ENCODE data around the gene GRID1.

Gene GRID1

DNA sequence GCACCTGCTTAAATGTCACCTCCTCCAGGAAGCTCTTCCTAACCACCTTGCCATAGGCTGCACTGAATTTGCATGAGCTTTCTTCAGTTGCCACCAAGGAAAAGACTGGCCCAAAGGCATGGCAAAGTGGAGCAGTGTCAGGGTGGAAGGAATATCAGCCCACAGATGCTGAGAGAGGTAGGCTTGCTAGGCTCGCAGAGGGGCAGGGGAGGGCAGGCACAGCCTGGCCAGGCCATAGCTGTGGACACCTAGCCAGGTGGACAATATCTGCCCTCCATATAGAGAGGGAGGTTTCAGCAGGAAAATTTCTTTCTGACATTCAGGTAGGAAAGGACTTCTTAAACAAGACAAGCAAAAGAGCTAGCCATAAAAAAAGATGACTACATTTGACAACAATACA lies 166.3 kb downstream of the GRID1 start:
- Histone ChIP-seq H3K4me3 (ENCODE audit: low read depth in 1 of 2, low read length in 1 of 2) (no peak overlapping the region), H3K27me3 (no peaks in the 10 kb centered on the region), H3K27ac (no peak overlapping the region), H3K9me3 (no peaks in the 10 kb centered on the region), H3K36me3 (no peaks in the 10 kb centered on the region), H3K4me1 (ENCODE audit: control insufficient read depth in 1 of 2, insufficient read depth in 1 of 2, low read depth in 1 of 2, low read length in 1 of 2) (no peaks in the 10 kb centered on the region)
- TF ChIP-seq, protein P1, sequence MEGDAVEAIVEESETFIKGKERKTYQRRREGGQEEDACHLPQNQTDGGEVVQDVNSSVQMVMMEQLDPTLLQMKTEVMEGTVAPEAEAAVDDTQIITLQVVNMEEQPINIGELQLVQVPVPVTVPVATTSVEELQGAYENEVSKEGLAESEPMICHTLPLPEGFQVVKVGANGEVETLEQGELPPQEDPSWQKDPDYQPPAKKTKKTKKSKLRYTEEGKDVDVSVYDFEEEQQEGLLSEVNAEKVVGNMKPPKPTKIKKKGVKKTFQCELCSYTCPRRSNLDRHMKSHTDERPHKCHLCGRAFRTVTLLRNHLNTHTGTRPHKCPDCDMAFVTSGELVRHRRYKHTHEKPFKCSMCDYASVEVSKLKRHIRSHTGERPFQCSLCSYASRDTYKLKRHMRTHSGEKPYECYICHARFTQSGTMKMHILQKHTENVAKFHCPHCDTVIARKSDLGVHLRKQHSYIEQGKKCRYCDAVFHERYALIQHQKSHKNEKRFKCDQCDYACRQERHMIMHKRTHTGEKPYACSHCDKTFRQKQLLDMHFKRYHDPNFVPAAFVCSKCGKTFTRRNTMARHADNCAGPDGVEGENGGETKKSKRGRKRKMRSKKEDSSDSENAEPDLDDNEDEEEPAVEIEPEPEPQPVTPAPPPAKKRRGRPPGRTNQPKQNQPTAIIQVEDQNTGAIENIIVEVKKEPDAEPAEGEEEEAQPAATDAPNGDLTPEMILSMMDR (IDR thresholded peaks at IDR 0.05) = no peak

DNA sequence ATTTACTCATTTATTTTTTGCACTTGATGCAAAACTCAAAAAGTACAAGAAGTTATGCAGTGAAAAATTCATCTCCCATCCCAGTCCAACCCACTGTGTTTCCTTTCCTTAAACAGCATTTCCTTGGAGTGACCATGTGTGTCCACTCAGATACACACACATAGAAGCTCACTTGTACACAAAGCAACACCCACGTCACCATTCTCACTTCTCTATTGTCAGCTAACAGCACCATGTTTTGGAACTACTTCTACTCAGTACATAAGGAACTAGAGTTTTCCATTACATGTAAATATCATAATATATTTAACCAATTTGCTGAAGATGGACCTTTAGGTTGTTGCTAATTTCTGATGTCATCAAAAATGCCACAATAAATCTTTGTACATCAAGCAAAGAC lies 167.6 kb downstream of the GRID1 start:
- no peak overlapping the region for H3K27ac ChIP-seq
- no peaks in the 10 kb centered on the region for H3K4me1 ChIP-seq (ENCODE audit: control insufficient read depth in 1 of 2, insufficient read depth in 1 of 2, low read depth in 1 of 2, low read length in 1 of 2)

GRCh38 chr10:86198271-86198670 lies 168.3 kb downstream of the GRID1 start:
- Histone ChIP-seq H3K9me3 (no peaks in the 10 kb centered on the region), H3K27me3 (no peaks in the 10 kb centered on the region), H3K4me1 (ENCODE audit: control insufficient read depth in 1 of 2, insufficient read depth in 1 of 2, low read depth in 1 of 2, low read length in 1 of 2) (no peaks in the 10 kb centered on the region), H3K36me3 (no peaks in the 10 kb centered on the region), H3K27ac (no peak overlapping the region), H3K4me3 (ENCODE audit: low read depth in 1 of 2, low read length in 1 of 2) (no peak overlapping the region)
- TF ChIP-seq, protein P1 (IDR thresholded peaks at IDR 0.05) = no peak

More for the DNA sequence above, 167.6 kb downstream of the GRID1 start:
- Histone ChIP-seq H3K27me3 (no peaks in the 10 kb centered on the region), H3K9me3 (no peaks in the 10 kb centered on the region), H3K36me3 (no peaks in the 10 kb centered on the region), H3K4me3 (ENCODE audit: low read depth in 1 of 2, low read length in 1 of 2) (no peak overlapping the region)
- TF ChIP-seq, protein P1 (IDR thresholded peaks at IDR 0.05) = no peak

GRCh38 chr10:86197166-86197790 lies 169.3 kb downstream of the GRID1 start:
- H3K9me3 ChIP-seq = no peaks in the 10 kb centered on the region
- no peak overlapping the region for H3K4me3 ChIP-seq (ENCODE audit: low read depth in 1 of 2, low read length in 1 of 2)
- H3K36me3 ChIP-seq = no peaks in the 10 kb centered on the region
- H3K27ac ChIP-seq = no peak overlapping the region
- no peaks in the 10 kb centered on the region for H3K27me3 ChIP-seq
- no peaks in the 10 kb centered on the region for H3K4me1 ChIP-seq (ENCODE audit: control insufficient read depth in 1 of 2, insufficient read depth in 1 of 2, low read depth in 1 of 2, low read length in 1 of 2)
- TF ChIP-seq, protein P1 (IDR thresholded peaks at IDR 0.05) = no peak

- no peaks in the 10 kb centered on the region for H3K9me3 ChIP-seq
- TF ChIP-seq, protein P1 (IDR thresholded peaks at IDR 0.05) = no peak
- no peaks in the 10 kb centered on the region for H3K4me1 ChIP-seq (ENCODE audit: control insufficient read depth in 1 of 2, insufficient read depth in 1 of 2, low read depth in 1 of 2, low read length in 1 of 2)
- no peaks in the 10 kb centered on the region for H3K27me3 ChIP-seq
- no peak overlapping the region for H3K27ac ChIP-seq
- H3K36me3 ChIP-seq = no peaks in the 10 kb centered on the region
- no peak overlapping the region for H3K4me3 ChIP-seq (ENCODE audit: low read depth in 1 of 2, low read length in 1 of 2)
Measured at GRCh38 chr10:86195521-86196157, 171.0 kb downstream of the GRID1 start.
